T-helper 1 cell (primary cell): Measurements from ENCODE around the gene MATN4.

ENCODE experiments used
- DNase-seq, 5 donors: peaks; one replicate each; pipeline ENCODE4 v3.0.0-alpha.2; 2012 to 2020

Gene MATN4

DNA sequence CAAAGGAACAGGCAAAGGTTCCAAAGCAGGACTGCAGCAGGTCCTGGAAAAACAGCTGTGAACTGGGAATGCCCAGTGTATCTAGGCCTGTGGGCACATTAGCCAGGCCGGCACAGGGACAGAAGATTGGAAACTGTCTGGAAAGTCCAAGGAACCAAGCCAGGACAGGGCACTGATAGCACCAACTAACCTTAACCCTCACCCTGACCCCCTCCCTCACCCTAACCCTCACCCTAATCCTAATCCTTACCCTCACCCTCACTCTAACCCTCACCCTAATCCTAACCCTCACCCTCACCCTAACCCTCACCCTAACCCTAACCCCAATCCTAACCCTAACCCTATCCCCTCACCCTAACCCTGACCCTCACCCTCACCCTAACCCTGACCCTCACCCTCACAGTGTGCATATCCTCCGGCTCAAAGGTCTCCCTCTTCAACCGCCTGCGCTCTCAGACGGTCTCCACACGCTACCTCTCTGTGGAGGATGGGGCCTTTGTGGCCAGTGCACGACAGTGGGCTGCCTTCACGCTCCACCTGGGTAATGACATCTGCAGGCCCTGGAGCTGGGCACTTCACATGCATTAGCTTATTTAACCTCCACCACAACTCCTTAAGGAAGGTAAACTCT, 5.1 kb upstream of the MATN4 start:
- no peak for DNase-seq

DNA sequence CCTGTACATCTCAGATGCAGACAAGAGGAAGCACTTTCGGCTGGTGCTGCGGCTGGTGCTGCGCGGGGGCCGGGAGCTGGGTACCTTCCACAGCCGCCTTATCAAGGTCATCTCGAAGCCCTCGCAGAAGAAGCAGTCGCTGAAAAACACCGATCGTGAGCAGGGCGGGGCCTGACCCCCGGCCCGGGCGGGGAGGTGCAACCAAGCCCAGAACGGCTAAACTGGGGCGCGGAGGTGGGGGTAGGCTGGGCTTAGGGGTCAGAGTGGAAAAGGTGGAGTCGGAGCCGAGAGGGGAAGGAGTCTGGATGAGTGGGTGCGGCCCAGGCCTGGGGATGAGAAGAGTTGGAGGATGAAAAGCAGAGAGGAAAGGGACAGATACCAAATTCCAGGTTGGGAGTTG, 4.1 kb upstream of the MATN4 start:
- no peak for DNase-seq

DNA sequence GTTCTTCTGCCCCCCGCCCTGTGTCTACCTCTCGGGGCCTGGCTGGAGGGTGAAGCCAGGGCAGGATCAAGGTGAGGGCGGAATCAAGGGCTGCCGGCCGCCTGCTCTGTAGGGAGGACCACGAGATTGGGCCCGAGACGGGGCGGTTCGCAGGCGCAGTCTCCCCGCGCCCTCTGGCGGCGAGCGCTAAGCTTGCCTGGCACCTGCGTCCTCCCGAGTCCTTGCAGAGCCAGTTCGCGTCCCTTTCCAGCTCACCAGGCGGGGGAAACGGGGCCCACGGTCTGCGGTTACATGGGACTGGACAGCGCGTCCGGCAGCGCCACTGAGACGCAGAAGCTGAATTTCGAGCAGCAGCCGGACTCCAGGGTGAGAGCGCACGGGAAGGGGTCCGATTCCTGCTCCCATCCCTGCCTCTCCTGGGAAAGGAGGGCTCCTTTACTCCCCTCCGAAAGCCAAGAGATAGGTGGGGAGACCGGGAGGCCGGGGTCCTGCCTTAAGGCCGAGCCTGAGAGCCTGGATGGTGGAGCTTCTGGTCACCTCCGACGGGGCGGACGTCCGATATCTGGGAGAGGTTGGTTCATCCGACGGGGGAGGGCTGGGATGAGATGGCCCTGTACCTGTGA, 3.6 kb upstream of the MATN4 start:
- DNase-seq, result peak in 4 of 5 donors; percentile 35 to 71 (median 42)

DNA sequence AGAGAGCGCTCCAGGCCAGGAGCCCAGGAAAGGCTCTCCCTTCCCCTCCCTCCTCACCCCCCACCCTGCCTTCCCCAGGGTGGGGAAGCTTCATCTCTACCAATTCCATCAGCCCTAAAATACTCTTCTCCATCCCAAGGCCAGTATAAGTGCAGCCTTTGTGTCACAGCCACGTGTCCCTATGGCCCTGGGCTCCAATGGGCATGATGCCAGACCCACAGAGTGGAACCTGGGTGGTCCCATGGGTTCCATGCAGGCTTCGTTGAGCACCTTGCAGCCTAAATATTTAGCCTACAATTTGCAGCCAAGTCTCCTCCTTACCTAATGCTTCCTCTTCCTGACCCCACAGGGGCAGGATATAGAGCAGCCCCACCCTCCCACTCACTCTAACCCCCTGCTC, 976 bp upstream of the MATN4 start:
- no peak for DNase-seq

DNA sequence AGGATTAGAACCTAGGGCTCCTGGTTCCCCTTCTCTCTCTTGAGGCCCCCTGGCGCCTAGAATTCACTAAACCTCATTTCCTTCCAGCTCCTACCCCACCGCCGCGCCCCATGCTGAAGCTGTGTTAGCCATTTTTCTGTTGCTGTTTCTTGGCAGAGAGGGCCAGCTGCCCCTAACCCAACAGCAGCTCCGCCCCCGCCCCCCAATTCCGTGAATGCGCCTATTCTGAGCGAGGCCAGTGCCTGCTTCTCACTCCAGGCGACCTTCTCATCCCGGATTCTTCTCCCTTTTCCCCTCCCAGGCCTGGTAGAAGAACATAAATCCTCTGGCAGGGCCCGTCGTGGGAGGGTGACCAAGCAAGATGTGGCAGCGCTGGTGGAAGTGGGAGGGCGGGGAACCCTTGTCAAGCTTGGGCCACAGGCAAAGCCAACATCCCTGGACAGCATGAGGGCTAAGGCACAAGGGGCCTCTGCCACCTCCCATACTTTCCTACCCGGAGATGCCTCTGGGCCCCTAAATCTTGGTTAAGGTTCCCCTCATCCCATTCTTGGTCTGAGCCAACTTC, 941 bp downstream of the MATN4 start:
- no peak for DNase-seq

GRCh38 chr20:45306431-45306982, 1.6 kb downstream of the MATN4 start, which contains the start of gene RBPJL:
Gene RBPJL, plus strand, starts transcription at chr20:45306840. Its CDS starts 83 bp downstream, at chr20:45306923.
- peak in 3 of 5 donors; percentile 21 to 34 (median 25) for DNase-seq

- DNase-seq, result no peak
Measured at GRCh38 chr20:45305262-45305661, 2.8 kb downstream of the MATN4 start.

GRCh38 chr20:45304464-45304999, 3.6 kb downstream of the MATN4 start:
- DNase-seq, result no peak

DNA sequence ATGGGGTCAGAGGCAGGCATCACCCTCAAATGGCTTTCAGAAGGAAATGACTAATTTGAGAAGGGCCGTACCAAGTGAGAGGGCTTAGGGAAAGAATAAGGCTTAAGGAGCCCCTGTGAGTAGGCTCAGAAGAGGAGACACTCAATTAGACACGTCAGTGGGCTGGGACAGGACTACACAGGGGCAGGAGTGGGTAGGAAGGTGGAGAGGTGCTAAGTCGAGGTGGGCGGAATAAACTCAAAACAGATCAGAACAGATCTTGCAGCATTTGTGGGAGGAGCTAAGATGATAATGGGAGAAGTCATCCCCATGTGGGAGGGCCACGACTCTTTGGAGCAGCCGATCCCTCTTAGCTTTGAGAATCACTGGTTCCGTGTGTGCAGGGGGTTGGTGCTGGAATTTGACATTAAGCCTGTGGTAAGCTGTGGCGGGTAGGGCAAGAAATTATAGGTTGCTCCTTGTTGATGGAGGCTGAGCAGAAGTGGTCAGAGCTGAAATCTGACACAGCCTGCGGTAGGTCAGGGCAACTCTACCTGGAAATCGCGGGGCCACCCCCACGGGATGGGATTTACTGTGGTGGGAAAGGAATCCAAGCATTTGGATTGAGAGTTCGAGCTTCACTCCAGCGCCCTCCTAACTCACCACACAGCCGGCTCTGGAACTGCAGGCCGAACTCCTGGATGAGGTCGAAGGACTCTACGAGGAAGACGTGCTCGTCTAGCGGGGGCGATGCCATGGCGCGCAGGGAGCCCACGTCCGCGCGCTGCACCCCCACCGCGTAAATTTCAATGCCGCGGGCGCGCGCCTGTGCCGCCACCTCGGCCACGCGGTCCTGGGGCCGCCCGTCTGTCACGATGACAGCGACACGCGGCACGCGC, 4.3 kb downstream of the MATN4 start:
- DNase-seq, result peak in 1 of 5 donors; percentile 64

- peak in 1 of 5 donors; percentile 61 for DNase-seq
Measured at GRCh38 chr20:45301824-45302271, 6.3 kb downstream of the MATN4 start.

- DNase-seq, result peak in 1 of 5 donors; percentile 58
Measured at GRCh38 chr20:45300961-45301360, 7.1 kb downstream of the MATN4 start.

GRCh38 chr20:45299786-45300185, 8.3 kb downstream of the MATN4 start:
- DNase-seq, result no peak

DNA sequence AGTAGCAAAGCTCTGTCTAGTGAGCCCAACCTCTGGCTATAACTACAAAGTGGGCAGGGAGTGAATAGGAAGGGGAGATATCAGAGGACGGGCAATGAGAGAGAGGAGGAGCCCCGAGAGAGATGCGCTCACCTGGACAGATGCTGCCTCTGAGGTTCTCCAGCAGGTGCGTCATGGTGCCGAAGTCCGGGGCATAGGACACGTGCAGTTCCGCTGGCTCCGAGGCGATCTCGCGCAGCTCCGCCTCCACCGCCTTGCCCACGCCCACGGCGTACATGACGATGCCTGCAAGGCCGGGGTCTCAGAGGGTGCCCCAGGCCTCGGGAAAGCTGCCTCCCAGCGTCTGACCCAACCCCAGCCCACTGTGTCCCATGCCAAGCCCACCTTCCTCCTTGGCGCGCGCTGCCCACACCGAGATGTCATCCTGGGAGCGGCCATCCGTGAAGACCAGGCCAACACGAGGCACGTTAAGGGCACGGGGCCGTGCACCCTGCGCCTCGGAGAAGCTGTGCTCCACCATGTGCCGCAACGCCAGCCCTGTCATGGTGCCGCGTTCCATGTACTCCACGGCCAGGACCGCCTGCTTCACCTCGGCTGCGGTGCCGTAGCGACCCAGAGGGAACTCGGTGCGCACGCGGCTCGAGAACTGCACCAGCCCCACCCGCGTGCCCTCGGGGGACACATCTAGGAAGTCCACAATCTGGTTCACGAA, 10.2 kb downstream of the MATN4 start:
- no peak for DNase-seq

- no peak for DNase-seq
Measured at GRCh38 chr20:45294659-45295058, 13.4 kb downstream of the MATN4 start.

GRCh38 chr20:45294003-45294368, 14.1 kb downstream of the MATN4 start:
- no peak for DNase-seq

GRCh38 chr20:45293041-45294002, 14.8 kb downstream of the MATN4 start:
- peak; percentile 55 to 82 (median 61) for DNase-seq

GRCh38 chr20:45292343-45292742, 15.8 kb downstream of the MATN4 start:
- no peak for DNase-seq

DNA sequence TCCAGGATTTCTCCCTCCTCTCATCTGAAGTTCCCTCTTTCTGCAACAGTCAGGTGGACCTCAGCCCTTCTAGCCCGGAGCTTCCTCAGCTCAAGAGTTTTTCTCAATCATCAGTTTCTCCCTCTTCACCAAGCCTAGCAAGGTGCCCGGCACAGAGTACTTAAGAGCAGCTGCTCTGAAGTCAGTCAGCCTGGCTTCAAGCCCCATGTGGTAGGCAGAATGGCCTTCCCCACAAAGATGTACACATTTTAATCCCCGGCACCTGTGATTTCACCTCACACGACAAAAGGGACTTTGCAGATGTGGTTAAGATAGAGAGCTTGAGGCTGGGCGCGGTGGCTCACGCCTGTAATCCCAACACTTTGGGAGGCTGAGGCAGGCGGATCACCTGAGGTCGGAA, 16.6 kb downstream of the MATN4 start:
- DNase-seq, result no peak

GRCh38 chr20:45290677-45291355, 17.3 kb downstream of the MATN4 start:
- DNase-seq, result peak in 4 of 5 donors; percentile 24 to 73 (median 46)
